Motor neuron (in vitro differentiated cells): ENCODE measurements around the gene NLRC5. TPM values are rescaled to one million over a fixed set of nuclear protein-coding genes. Genes with fewer than 3 reads are reported as not detected.

Experiments
- total RNA-seq, 8 experiments: library from RNA; unstranded; fragments of 300-600 nt; gene quantifications; 2 replicates each; pipeline versions ENCODE4 v1.2.3 to v1.2.4, GENCODE V29; 2022

The NLRC5 gene
- total RNA-seq, 8 experiments from 2014 or later, result 0.16 to 38.8 (median 3.4) TPM

Other genes with a start within 250 kb of the NLRC5 start
- gene SLC12A3, start 124.3 kb upstream of the NLRC5 start, total RNA-seq, result under 1 TPM in 5 of 8 experiments, not detected in 3; 0.05 to 0.81 (median 0.35) TPM
- gene HERPUD1, start 57.4 kb upstream of the NLRC5 start, total RNA-seq, result 100 to 1,000 TPM in 6 of 8 experiments, 10 to 100 TPM in 2; 53.4 to 218 (median 119) TPM
- gene CETP, start 27.6 kb upstream of the NLRC5 start, total RNA-seq, result under 1 TPM; 0.05 to 0.84 (median 0.29) TPM
- 10 to 100 TPM; 14.7 to 71.4 (median 19.1) TPM for gene CPNE2, start 103.0 kb downstream of the NLRC5 start, total RNA-seq
- 100 to 1,000 TPM in 6 of 8 experiments, 10 to 100 TPM in 2; 95.9 to 145 (median 106) TPM for gene PSME3IP1, start 196.5 kb downstream of the NLRC5 start, total RNA-seq
- gene RSPRY1, start 196.8 kb downstream of the NLRC5 start, total RNA-seq, result 10 to 100 TPM; 32.1 to 59.4 (median 42.2) TPM